ELF-1 (cell line): ENCODE data around the gene ITPKB.
A peak's percentile ranks its signal among the peaks of the same experiment; 100 is the strongest.

Experiments
- DNase-seq: peaks from one replicate; pipeline ENCODE4 v3.0.0-alpha.2; 2016; ENCODE audit warnings: low read depth, low spot score

The ITPKB gene

DNA sequence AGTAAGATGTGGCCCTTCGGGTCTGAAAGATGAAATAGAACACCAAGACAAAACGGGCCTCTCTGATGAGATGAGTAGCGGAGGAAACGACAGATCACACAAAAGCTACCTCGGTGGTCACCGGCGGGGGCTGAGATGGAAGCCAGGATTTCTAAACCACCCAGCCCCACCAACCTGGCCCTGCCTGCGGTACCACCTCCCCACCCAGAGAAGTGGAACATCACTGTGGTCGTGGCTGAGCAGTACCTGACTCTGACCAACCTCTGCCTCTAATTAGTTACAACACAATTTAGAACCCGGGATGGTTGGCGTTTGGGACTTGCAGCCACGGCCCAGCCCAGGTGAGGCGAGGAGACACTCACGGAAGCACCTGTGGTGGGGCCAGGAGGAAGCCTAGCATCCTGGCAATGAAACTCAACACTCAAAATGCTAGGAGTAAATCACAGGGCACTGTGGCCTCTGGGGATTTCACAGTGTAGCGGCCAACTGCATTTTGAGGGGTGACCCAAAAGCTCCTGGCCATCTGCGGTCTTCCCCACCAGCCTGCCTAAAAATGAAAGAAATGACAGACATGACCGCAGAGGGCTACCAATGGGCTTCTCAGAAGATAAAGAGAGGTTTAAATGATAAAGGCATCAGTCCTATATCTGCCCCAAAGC is 73.4 kb downstream of the ITPKB start:
- no peak for DNase-seq

DNA sequence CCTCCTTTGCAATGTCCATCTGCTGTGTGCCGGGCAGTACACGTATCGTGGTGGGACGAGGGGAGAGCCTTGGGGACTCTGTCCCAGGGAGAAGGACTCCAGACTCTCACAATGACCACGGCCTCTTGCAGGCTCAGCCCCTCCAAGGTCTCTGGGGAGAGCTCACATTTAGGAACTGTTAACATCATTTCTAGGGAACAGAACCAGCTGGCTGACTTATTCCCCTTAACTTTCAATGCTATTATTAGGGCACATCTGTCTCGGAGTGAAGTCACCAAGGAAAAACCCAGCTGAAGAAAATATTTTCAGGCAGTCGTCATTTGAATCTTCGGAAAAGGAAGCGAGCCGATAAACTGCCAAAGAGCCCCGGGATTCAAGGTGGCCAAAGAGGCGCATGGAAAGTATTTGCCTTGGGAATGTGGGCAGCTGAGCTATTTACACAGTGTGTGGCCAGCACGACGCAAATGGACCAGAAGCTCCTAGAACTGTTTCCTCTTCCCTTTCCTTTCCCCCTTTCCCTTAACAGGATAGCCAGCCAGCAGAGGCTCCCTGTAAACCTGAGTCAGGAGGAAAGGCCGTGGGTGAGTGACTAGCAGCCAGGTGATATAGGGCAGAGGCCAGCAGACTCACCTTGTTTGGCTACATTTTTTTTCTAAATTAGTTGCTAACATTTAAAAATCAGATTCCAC is 74.5 kb downstream of the ITPKB start:
- no peak for DNase-seq

- no peak for DNase-seq
These were observed 75.8 kb downstream of the ITPKB start for GRCh38 chr1:226663327-226663704.

GRCh38 chr1:226662642-226663326 is 76.3 kb downstream of the ITPKB start:
- peak; percentile 75 for DNase-seq

DNA sequence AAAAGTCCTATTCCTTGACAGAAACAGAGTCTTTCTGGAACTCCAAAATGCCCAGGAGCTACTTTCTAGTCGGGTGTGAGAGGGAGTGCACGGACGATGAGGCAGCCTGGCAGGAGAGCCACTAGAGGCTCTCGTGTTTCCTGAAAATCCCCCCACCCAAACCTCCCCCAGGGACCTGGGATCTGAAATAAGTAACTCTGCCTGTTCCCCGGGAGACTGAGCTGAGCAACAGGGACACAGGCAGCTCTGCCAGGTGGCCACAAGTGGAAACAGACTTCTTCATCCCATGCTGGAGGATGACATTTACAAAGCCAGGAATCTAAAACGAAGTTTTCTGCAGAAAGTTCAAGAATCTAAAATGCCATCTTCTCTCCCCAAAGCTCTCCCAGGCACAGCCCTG is 77.1 kb downstream of the ITPKB start:
- peak; percentile 41 for DNase-seq

- DNase-seq = no peak
These were observed 77.8 kb downstream of the ITPKB start for GRCh38 chr1:226661271-226661670.

- DNase-seq = peak; percentile 44
These were observed 78.5 kb downstream of the ITPKB start for GRCh38 chr1:226660410-226661182.

GRCh38 chr1:226659641-226660040 is 79.4 kb downstream of the ITPKB start:
- DNase-seq = no peak

DNA sequence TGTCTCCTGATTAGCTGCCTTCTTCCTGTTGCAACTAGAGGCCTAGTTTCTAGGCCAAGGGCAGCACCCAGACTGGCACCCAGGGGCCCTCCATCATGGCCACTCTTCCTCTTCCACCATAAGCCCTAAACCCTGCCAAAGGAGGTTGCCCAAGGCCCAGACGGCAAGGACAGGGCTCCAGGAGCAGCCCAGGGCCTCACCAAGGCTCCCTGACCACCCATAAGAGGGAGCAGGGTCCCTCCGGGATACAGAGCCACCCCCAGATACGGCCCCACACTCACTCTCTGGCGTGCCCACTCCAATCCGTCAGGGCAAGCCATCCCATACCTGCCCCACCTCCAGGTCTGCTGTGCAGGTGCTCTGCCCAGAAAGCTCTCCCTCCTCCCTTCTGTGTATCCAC is 79.9 kb downstream of the ITPKB start:
- no peak for DNase-seq

DNA sequence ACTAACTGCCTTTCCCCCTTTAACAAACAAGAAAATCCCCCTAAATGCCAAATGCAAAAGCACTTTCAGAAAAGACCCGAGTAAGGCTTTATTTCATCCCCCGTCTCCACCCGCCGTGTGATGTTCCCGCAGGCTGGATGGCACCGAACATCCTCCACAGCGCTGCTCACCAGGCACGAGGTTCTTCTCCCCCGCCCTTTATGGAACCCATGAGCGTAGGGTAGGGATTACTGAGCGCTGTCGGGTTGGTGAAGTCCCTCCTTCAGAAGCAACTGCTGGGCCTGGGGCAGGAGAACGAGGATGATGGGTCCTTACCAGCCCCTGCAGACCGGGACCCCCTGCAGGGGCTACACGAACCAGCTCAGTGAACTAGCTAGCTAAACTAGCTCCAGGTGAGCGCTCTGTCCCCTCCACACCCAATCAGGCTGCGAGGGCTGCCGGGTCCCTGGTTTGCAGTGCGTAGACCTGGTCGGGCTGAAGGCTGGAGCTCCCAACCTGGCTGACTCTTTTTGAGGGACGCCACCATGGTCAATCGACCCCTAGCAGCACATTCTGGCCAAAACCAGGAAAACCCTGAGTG is 80.4 kb downstream of the ITPKB start:
- DNase-seq = no peak

GRCh38 chr1:226657895-226658545 is 81.1 kb downstream of the ITPKB start:
- no peak for DNase-seq

- no peak for DNase-seq
These were observed 82.3 kb downstream of the ITPKB start for GRCh38 chr1:226656601-226657277.

DNA sequence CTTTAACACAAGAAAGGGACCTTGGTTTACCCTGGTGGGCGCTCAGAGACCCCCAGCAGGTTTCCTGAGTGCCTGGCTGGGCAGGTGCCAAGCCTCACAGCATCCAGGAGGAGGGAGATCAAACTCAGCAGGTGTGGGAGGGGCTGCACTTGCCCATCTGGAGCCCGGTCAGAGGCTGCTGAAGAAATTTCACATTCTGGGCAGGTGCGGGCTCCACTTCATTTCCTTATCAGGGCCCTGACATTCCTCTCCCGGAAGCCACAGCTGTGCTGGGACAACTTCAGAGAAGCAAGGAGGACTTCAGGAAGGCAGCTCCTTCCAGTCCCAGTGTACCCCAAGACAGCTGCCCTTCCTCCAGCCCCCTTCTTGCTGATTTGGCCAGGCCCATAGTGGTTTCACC is 82.9 kb downstream of the ITPKB start:
- DNase-seq = no peak

GRCh38 chr1:226655251-226656163 is 83.6 kb downstream of the ITPKB start:
- no peak for DNase-seq

- no peak for DNase-seq
These were observed 84.4 kb downstream of the ITPKB start for GRCh38 chr1:226654668-226655055.

DNA sequence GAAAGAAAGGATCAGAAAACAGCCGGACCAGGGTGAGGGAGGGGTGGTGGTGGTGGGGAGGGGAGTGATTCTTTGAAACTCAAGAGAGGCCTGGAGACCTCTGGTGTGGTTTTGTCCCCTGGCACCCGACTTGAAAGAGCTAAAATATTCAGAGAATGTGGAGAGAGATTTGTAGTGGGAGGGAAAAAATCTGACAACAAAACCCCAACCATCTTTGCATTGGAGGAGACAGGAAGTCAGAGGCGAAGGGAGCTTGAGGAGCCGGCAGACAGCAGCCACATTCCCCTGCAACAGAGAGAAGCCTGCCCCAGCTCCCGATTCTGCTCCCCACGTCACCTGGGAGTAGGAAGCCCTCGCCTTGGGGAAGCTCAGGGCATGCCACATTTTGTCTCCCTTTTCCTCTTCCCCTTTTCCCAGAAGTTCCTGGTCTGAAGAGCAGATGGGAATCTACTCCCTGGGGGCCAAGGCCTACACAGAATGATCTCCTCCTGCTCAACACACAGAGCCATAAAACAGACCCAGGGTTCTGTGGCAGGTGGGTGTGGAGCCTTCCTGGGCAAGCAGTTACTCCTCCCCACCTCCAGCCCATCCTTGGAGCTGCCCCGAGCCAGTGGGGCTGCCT is 84.9 kb downstream of the ITPKB start:
- peak; percentile 92 for DNase-seq

- no peak for DNase-seq
These were observed 85.7 kb downstream of the ITPKB start for GRCh38 chr1:226653311-226653921.

GRCh38 chr1:226652613-226653012 is 86.5 kb downstream of the ITPKB start:
- no peak for DNase-seq

DNA sequence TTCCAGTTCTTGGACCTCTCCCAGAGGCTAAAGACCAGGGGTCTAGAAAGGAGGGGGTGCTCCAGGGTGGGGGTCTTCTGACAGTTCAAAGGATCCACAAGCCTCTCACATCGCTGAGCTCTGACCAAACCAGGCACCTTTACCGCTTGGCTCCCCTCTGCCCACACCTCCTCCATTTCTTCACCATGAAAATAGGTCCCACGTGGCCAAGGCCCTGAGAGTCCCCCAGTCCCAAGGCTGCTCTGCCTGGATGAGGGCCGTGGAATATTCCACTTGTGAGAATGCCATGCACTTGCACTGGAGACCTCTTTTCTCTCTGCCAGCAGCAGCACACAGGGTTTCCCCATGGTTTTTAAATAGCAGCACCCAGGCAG is 87.4 kb downstream of the ITPKB start:
- no peak for DNase-seq
